Measurements from ENCODE around the gene INPPL1. TPM values are rescaled to one million over a fixed set of nuclear protein-coding genes. Genes with fewer than 3 reads are reported as not detected.
"Not testable (repeated sequence)": the region's sequence is repeated elsewhere in the genome, so short reads cannot be mapped to it uniquely, and the experiment has no call there.

INPPL1 gene
- total RNA-seq, 1 donor from 2014 or later: 93.1 TPM

DNA sequence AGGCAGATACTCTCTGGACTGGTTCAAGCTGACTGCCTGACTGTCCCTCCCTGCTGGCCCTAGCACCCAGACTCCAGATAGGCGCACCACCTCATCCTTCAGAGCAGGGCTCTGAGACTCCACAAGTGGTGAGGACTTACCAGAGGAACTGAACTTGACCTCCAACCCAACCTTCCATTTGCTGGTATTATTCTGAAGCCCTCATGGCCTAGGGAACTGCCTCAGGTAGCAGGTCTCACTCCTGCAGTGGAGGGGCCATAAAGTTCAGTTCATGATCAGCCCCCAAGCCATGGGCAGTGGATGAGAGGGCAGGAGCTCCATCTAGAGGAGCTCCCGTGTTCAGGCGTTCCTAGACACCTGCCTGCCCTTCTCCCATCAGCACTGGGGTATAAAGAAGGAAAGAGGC is 43.0 kb upstream of the INPPL1 start:
- TF ChIP-seq, protein P1, sequence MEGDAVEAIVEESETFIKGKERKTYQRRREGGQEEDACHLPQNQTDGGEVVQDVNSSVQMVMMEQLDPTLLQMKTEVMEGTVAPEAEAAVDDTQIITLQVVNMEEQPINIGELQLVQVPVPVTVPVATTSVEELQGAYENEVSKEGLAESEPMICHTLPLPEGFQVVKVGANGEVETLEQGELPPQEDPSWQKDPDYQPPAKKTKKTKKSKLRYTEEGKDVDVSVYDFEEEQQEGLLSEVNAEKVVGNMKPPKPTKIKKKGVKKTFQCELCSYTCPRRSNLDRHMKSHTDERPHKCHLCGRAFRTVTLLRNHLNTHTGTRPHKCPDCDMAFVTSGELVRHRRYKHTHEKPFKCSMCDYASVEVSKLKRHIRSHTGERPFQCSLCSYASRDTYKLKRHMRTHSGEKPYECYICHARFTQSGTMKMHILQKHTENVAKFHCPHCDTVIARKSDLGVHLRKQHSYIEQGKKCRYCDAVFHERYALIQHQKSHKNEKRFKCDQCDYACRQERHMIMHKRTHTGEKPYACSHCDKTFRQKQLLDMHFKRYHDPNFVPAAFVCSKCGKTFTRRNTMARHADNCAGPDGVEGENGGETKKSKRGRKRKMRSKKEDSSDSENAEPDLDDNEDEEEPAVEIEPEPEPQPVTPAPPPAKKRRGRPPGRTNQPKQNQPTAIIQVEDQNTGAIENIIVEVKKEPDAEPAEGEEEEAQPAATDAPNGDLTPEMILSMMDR (IDR thresholded peaks at IDR 0.05; ENCODE audit: insufficient read depth, low read length, poor library complexity, severe bottlenecking): peak; percentile 33
- not testable (repeated sequence) for DNase-seq (ENCODE audit: low read depth); H3K27me3 ChIP-seq (ENCODE audit: control insufficient read depth, insufficient read depth, low read length); H3K4me3 ChIP-seq (ENCODE audit: low read depth, low read length); H3K36me3 ChIP-seq (ENCODE audit: control insufficient read depth, insufficient read depth, low read length)

DNA sequence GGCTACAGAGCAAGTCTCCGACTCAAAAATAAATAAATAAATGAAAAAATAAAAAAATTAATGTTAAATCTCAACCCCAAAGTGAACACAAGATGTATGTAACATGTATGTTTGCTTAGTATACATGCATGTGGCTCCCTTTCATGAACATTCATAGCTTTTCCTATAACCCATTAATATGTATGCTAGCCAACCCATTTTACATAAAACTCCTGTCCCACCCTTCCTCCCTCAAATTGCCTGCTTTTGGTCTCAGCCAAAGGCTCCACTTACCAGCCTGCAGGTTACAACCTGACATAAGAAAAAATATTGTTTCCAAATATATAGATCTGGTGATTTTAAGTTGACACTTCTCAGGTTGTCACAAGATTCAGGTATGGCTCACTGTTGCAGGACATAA is 36.3 kb upstream of the INPPL1 start:
- TF ChIP-seq, protein P1 (IDR thresholded peaks at IDR 0.05; ENCODE audit: insufficient read depth, low read length, poor library complexity, severe bottlenecking): no peak
- no peak for DNase-seq (ENCODE audit: low read depth)
- H3K4me3 ChIP-seq (ENCODE audit: low read depth, low read length): no peak overlapping the region
- H3K27me3 ChIP-seq (ENCODE audit: control insufficient read depth, insufficient read depth, low read length): no peaks in the 10 kb centered on the region
- no peaks in the 10 kb centered on the region for H3K36me3 ChIP-seq (ENCODE audit: control insufficient read depth, insufficient read depth, low read length)

DNA sequence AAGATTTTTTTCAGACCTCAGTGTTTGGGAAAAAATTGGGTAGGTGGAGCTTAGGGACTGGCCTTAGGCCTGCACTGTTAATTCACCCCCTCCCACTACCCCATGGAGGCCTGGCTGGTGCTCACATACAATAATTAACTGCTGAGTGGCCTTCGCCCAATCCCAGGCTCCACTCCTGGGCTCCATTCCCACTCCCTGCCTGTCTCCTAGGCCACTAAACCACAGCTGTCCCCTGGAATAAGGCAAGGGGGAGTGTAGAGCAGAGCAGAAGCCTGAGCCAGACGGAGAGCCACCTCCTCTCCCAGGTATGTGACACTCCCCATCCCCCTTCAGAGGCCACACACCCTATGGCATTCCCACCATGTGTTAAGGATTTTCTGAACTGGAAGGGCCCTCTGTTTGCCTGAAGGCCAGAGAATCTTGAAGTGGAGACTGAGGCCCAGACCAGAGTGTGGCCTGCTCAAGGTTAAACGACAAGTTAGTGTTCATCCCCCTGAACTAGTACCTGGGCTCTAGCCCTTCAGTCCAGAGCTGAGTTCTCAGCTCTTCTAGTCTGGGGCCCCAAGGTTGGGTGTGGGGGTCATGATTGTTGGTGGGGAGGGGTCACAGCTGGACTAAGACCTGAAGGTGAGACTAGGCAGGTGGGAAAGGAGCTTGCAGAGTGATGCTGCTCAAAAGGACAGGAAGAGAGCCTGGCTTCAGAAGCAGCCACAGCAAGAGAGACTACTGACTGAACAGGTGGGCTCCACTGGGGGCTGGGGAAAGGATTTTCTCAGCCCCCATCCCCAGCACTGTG is 34.9 kb upstream of the INPPL1 start:
- H3K27me3 ChIP-seq (ENCODE audit: control insufficient read depth, insufficient read depth, low read length): no peaks in the 10 kb centered on the region
- H3K36me3 ChIP-seq (ENCODE audit: control insufficient read depth, insufficient read depth, low read length): no peaks in the 10 kb centered on the region
- TF ChIP-seq, protein P1 (IDR thresholded peaks at IDR 0.05; ENCODE audit: insufficient read depth, low read length, poor library complexity, severe bottlenecking): no peak
- no peak overlapping the region for H3K4me3 ChIP-seq (ENCODE audit: low read depth, low read length)
- no peak for DNase-seq (ENCODE audit: low read depth)

- TF ChIP-seq, protein P1 (IDR thresholded peaks at IDR 0.05; ENCODE audit: insufficient read depth, low read length, poor library complexity, severe bottlenecking): no peak
- DNase-seq (ENCODE audit: low read depth): no peak
- H3K36me3 ChIP-seq (ENCODE audit: control insufficient read depth, insufficient read depth, low read length): no peaks in the 10 kb centered on the region
- H3K27me3 ChIP-seq (ENCODE audit: control insufficient read depth, insufficient read depth, low read length): no peaks in the 10 kb centered on the region
- no peak overlapping the region for H3K4me3 ChIP-seq (ENCODE audit: low read depth, low read length)
Observed at GRCh38 chr11:72190631-72191071, 33.9 kb upstream of the INPPL1 start.

DNA sequence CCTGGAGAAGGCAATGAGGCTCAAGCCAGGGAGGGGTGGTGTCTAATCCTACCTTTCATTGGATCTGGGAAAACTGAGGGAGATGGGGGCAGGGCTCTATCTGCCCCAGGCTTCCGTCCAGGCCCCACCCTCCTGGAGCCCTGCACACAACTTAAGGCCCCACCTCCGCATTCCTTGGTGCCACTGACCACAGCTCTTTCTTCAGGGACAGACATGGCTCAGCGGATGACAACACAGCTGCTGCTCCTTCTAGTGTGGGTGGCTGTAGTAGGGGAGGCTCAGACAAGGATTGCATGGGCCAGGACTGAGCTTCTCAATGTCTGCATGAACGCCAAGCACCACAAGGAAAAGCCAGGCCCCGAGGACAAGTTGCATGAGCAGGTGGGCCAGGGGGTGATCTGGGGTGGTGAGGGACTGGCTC is 32.6 kb upstream of the INPPL1 start, which contains the start of gene FOLR1:
Gene FOLR1, plus strand, starts transcription at position 180 of the 421 bp plus-strand sequence. Its CDS starts 34 bp downstream, at position 214.
- no peaks in the 10 kb centered on the region for H3K27me3 ChIP-seq (ENCODE audit: control insufficient read depth, insufficient read depth, low read length)
- DNase-seq (ENCODE audit: low read depth): no peak
- H3K36me3 ChIP-seq (ENCODE audit: control insufficient read depth, insufficient read depth, low read length): no peaks in the 10 kb centered on the region
- TF ChIP-seq, protein P1 (IDR thresholded peaks at IDR 0.05; ENCODE audit: insufficient read depth, low read length, poor library complexity, severe bottlenecking): no peak
- no peak within 1 kb of the TSS for H3K4me3 ChIP-seq (ENCODE audit: low read depth, low read length)

Measured in kidney epithelial cell (primary cell).